HG02970 (cell line): ENCODE measurements around the gene TBC1D21.
"Not testable (repeated sequence)": the region's sequence is repeated elsewhere in the genome, so short reads cannot be mapped to it uniquely, and the experiment has no call there.

Experiments used
- ATAC-seq: cut with Tn5 transposase; IDR thresholded peaks from one replicate; pipeline ENCODE4 v1.9.1; 2021; ENCODE audit warnings: mild to moderate bottlenecking, moderate library complexity, moderate number of reproducible peaks; ENCODE audit not compliant: unreplicated experiment, low FRiP score

The TBC1D21 gene

GRCh38 chr15:73926219-73927002, 53.0 kb downstream of the TBC1D21 start, which contains the start of gene LOXL1:
Gene LOXL1 (plus strand): TSS chr15:73926462. CDS start chr15:73926784, 322 bp downstream.
- no peak for ATAC-seq

- ATAC-seq, result no peak
Measured at GRCh38 chr15:73927003-73927475, 53.7 kb downstream of the TBC1D21 start.

GRCh38 chr15:73927476-73928240, 54.3 kb downstream of the TBC1D21 start:
- ATAC-seq, result no peak

GRCh38 chr15:73928241-73928579, 54.8 kb downstream of the TBC1D21 start:
- ATAC-seq, result no peak

GRCh38 chr15:73928971-73929627, 55.7 kb downstream of the TBC1D21 start:
- no peak for ATAC-seq

- no peak for ATAC-seq
Measured at GRCh38 chr15:73930371-73930770, 57.0 kb downstream of the TBC1D21 start.

GRCh38 chr15:73930790-73931281, 57.5 kb downstream of the TBC1D21 start:
- ATAC-seq, result no peak

- no peak for ATAC-seq
Measured at GRCh38 chr15:73931441-73931840, 58.1 kb downstream of the TBC1D21 start.

- no peak for ATAC-seq
Measured at GRCh38 chr15:73932381-73933191, 59.2 kb downstream of the TBC1D21 start.

GRCh38 chr15:73934281-73934680, 60.9 kb downstream of the TBC1D21 start:
- no peak for ATAC-seq

- no peak for ATAC-seq
Measured at GRCh38 chr15:73935547-73935946, 62.2 kb downstream of the TBC1D21 start.

GRCh38 chr15:73936181-73936580, 62.8 kb downstream of the TBC1D21 start:
- no peak for ATAC-seq

- ATAC-seq, result no peak
Measured at GRCh38 chr15:73936588-73937290, 63.4 kb downstream of the TBC1D21 start.

GRCh38 chr15:73937296-73937695, 63.9 kb downstream of the TBC1D21 start:
- ATAC-seq, result no peak

- ATAC-seq, result no peak
Measured at GRCh38 chr15:73937726-73938125, 64.4 kb downstream of the TBC1D21 start.

- ATAC-seq, result not testable (repeated sequence)
Measured at GRCh38 chr15:73938516-73938915, 65.2 kb downstream of the TBC1D21 start.
